SK-N-SH treated with all-trans-retinoic acid at 6 μM for 48 hours (cell line): Measurements from ENCODE around the gene PRRT1.

ENCODE experiments used
- ATAC-seq: fragments of 200-7000 bp; cut with Tn5 transposase; 3 replicates; pipeline ENCODE4 v1.9.1; 2020; ENCODE audit warnings: mild to moderate bottlenecking, moderate library complexity
- ARNTL ChIP-seq: fragments of 450-650 bp; formaldehyde crosslinking; IDR thresholded peaks from 2 replicates; pipeline ENCODE4 v1.5.0; 2020; ENCODE audit warnings: low read depth, mild to moderate bottlenecking, moderate library complexity, borderline replicate concordance
- BACH2 ChIP-seq: fragments of 250-450 bp; sonication (Bioruptor Pico); IDR thresholded peaks from 2 replicates; pipeline ENCODE4 v1.9.0; 2021; ENCODE audit warnings: mild to moderate bottlenecking, borderline replicate concordance
- CSDC2 ChIP-seq: fragments of 250-450 bp; sonication (Bioruptor Pico); IDR thresholded peaks from 2 replicates; pipeline ENCODE4 v1.5.0; 2020; ENCODE audit warnings: mild to moderate bottlenecking, moderate library complexity
- ESRRG ChIP-seq: fragments of 250-450 bp; sonication (Bioruptor Pico); IDR thresholded peaks from 2 replicates; pipeline ENCODE4 v1.6.1; 2021; ENCODE audit warnings: mild to moderate bottlenecking
- GLIS3 ChIP-seq: fragments of 250-450 bp; sonication (Bioruptor Pico); IDR thresholded peaks from 2 replicates; pipeline ENCODE4 v1.5.0; 2020; ENCODE audit warnings: mild to moderate bottlenecking, moderate library complexity
- OSR1 ChIP-seq: fragments of 250-450 bp; sonication (Bioruptor Pico); IDR thresholded peaks from 2 replicates; pipeline ENCODE4 v1.8.0; 2022; ENCODE audit warnings: moderate library complexity, mild to moderate bottlenecking, inconsistent platforms
- PPARA ChIP-seq: fragments of 250-450 bp; sonication (Bioruptor Pico); IDR thresholded peaks from 2 replicates; pipeline ENCODE4 v1.5.0; 2020; ENCODE audit warnings: mild to moderate bottlenecking, borderline replicate concordance
- RARB ChIP-seq: fragments of 250-450 bp; sonication (Bioruptor Pico); IDR thresholded peaks from 2 replicates; pipeline ENCODE4 v1.8.0; 2021; ENCODE audit warnings: mild to moderate bottlenecking, moderate library complexity
- SNAI2 ChIP-seq: fragments of 250-450 bp; sonication (Bioruptor Pico); IDR thresholded peaks from 2 replicates; pipeline ENCODE4 v1.5.0; 2020; ENCODE audit warnings: mild to moderate bottlenecking, moderate library complexity
- TCF4 ChIP-seq: fragments of 250-450 bp; sonication (Bioruptor Pico); IDR thresholded peaks from 2 replicates; pipeline ENCODE4 v1.8.0; 2021; ENCODE audit warnings: mild to moderate bottlenecking, moderate library complexity, borderline replicate concordance
- TOX ChIP-seq: fragments of 250-450 bp; sonication (Bioruptor Pico); IDR thresholded peaks from 2 replicates; pipeline ENCODE4 v1.8.0; 2021; ENCODE audit warnings: mild to moderate bottlenecking, moderate library complexity, borderline replicate concordance
- ZC3H10 ChIP-seq: fragments of 250-450 bp; sonication (Bioruptor Pico); IDR thresholded peaks from 2 replicates; pipeline ENCODE4 v1.5.1; 2021; ENCODE audit warnings: mild to moderate bottlenecking, moderate library complexity
- ZFP3 ChIP-seq: fragments of 250-450 bp; sonication (Bioruptor Pico); IDR thresholded peaks from 2 replicates; pipeline ENCODE4 v1.5.0; 2020; ENCODE audit warnings: mild to moderate bottlenecking, moderate library complexity
- ZFP30 ChIP-seq: fragments of 450-650 bp; formaldehyde crosslinking; IDR thresholded peaks from 2 replicates; pipeline ENCODE4 v1.5.0; 2022; ENCODE audit warnings: mild to moderate bottlenecking, moderate library complexity
- ZNF565 ChIP-seq: fragments of 450-650 bp; formaldehyde crosslinking; conservative IDR thresholded peaks from 2 replicates; pipeline ENCODE4 v1.5.0; 2020; ENCODE audit warnings: low read depth, mild to moderate bottlenecking, moderate library complexity
- ZNF70 ChIP-seq: fragments of 450-650 bp; formaldehyde crosslinking; IDR thresholded peaks from 2 replicates; pipeline ENCODE4 v1.5.0; 2020; ENCODE audit warnings: mild to moderate bottlenecking, moderate library complexity
- ZNF8 ChIP-seq: fragments of 450-650 bp; formaldehyde crosslinking; IDR thresholded peaks from 2 replicates; pipeline ENCODE4 v1.5.0; 2020; ENCODE audit warnings: mild to moderate bottlenecking, moderate library complexity
- TF ChIP-seq, protein P1 (sequence below): fragments of 250-450 bp; sonication (Bioruptor Pico); IDR thresholded peaks from 2 replicates; pipeline ENCODE4 v1.8.0; 2020; ENCODE audit warnings: mild to moderate bottlenecking, moderate library complexity, borderline replicate concordance
- TF ChIP-seq, protein P2 (sequence below): fragments of 250-450 bp; sonication (Bioruptor Pico); IDR thresholded peaks from 2 replicates; pipeline ENCODE4 v1.5.0; 2020; ENCODE audit warnings: mild to moderate bottlenecking, moderate library complexity
- TF ChIP-seq, protein P3 (sequence below): fragments of 250-450 bp; sonication (Bioruptor Pico); IDR thresholded peaks from 2 replicates; pipeline ENCODE4 v1.5.1; 2020; ENCODE audit warnings: low read depth, mild to moderate bottlenecking, moderate library complexity
- TF ChIP-seq, protein P4 (sequence below): fragments of 250-450 bp; sonication (Bioruptor Pico); IDR thresholded peaks from 2 replicates; pipeline ENCODE4 v1.8.0; 2021; ENCODE audit warnings: low read depth, mild to moderate bottlenecking, moderate library complexity, borderline replicate concordance

PRRT1 gene

DNA sequence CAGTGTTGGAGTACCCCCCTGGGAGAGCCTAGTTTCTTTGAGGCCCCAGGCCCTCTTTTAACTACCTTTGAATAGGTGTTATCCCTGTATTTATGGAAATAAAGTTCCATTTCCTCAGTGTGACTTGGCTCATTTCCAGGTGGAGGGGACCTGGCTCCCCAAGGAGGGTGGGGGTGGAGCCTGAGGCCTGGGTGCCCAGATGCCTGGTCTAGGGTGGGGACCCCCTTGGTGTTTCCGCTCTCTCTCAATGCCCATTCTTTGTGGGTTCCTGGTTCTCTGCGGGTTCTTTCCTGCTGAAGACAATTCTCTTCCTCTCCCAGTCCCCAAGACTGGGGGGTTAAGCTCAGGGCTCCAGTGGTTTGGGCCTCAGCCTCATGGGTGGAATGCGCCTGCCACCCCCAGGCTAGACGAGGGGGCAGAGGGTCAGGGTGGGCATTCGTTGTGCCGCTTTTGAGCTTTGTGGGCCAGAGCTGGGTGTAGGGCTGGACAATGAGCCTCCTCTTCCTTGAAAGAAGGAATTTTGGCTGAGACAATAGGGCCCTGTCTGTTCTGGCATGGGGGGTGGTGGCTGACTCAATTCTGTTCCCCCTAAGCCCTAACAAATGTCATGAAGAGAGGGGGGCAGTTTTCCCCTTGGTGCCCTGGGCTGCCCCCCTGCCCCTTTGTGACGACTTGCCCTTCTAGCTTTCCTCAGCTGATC, 12.0 kb upstream of the PRRT1 start:
- TF ChIP-seq TCF4 (CRISPR knock-in tag): no peak
- no peak for TF ChIP-seq CSDC2 (CRISPR knock-in tag)
- no peak for TF ChIP-seq GLIS3

DNA sequence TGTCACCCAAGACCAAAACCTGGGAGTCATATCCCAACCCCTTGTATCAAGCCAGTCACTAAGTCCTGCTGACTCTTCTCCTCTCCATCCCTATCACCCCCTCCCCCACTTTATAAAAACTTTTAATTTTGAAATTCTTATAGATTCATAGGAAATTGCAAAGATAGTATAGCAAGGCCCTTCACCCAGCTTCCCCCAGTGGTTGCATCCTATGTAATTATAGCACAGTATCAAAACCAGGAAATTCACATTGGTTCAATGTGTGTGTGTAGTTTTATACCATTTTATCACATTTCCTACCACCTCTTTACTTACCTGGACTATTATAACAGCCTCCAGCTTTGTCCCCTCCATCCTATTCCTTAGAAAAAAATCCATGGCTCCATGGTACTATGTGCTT, 6.3 kb upstream of the PRRT1 start:
- TF ChIP-seq ESRRG (no peak), ZFP30 (CRISPR knock-in tag) (no peak), ARNTL (CRISPR knock-in tag) (no peak), OSR1 (CRISPR knock-in tag) (no peak), ZFP3 (CRISPR knock-in tag) (no peak), ZC3H10 (no peak), BACH2 (no peak), TOX (CRISPR knock-in tag) (no peak), ZNF70 (CRISPR knock-in tag) (no peak), ZNF565 (CRISPR knock-in tag) (no peak), PPARA (CRISPR knock-in tag) (no peak), SNAI2 (CRISPR knock-in tag) (no peak)
- TF ChIP-seq, protein P1, sequence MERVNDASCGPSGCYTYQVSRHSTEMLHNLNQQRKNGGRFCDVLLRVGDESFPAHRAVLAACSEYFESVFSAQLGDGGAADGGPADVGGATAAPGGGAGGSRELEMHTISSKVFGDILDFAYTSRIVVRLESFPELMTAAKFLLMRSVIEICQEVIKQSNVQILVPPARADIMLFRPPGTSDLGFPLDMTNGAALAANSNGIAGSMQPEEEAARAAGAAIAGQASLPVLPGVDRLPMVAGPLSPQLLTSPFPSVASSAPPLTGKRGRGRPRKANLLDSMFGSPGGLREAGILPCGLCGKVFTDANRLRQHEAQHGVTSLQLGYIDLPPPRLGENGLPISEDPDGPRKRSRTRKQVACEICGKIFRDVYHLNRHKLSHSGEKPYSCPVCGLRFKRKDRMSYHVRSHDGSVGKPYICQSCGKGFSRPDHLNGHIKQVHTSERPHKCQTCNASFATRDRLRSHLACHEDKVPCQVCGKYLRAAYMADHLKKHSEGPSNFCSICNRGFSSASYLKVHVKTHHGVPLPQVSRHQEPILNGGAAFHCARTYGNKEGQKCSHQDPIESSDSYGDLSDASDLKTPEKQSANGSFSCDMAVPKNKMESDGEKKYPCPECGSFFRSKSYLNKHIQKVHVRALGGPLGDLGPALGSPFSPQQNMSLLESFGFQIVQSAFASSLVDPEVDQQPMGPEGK (CRISPR knock-in tag): no peak
- TF ChIP-seq, protein P2, sequence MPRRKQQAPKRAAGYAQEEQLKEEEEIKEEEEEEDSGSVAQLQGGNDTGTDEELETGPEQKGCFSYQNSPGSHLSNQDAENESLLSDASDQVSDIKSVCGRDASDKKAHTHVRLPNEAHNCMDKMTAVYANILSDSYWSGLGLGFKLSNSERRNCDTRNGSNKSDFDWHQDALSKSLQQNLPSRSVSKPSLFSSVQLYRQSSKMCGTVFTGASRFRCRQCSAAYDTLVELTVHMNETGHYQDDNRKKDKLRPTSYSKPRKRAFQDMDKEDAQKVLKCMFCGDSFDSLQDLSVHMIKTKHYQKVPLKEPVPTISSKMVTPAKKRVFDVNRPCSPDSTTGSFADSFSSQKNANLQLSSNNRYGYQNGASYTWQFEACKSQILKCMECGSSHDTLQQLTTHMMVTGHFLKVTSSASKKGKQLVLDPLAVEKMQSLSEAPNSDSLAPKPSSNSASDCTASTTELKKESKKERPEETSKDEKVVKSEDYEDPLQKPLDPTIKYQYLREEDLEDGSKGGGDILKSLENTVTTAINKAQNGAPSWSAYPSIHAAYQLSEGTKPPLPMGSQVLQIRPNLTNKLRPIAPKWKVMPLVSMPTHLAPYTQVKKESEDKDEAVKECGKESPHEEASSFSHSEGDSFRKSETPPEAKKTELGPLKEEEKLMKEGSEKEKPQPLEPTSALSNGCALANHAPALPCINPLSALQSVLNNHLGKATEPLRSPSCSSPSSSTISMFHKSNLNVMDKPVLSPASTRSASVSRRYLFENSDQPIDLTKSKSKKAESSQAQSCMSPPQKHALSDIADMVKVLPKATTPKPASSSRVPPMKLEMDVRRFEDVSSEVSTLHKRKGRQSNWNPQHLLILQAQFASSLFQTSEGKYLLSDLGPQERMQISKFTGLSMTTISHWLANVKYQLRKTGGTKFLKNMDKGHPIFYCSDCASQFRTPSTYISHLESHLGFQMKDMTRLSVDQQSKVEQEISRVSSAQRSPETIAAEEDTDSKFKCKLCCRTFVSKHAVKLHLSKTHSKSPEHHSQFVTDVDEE (CRISPR knock-in tag): no peak
- TF ChIP-seq, protein P3, sequence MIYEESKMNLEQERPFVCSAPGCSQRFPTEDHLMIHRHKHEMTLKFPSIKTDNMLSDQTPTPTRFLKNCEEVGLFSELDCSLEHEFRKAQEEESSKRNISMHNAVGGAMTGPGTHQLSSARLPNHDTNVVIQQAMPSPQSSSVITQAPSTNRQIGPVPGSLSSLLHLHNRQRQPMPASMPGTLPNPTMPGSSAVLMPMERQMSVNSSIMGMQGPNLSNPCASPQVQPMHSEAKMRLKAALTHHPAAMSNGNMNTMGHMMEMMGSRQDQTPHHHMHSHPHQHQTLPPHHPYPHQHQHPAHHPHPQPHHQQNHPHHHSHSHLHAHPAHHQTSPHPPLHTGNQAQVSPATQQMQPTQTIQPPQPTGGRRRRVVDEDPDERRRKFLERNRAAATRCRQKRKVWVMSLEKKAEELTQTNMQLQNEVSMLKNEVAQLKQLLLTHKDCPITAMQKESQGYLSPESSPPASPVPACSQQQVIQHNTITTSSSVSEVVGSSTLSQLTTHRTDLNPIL (CRISPR knock-in tag): no peak
- TF ChIP-seq, protein P4, sequence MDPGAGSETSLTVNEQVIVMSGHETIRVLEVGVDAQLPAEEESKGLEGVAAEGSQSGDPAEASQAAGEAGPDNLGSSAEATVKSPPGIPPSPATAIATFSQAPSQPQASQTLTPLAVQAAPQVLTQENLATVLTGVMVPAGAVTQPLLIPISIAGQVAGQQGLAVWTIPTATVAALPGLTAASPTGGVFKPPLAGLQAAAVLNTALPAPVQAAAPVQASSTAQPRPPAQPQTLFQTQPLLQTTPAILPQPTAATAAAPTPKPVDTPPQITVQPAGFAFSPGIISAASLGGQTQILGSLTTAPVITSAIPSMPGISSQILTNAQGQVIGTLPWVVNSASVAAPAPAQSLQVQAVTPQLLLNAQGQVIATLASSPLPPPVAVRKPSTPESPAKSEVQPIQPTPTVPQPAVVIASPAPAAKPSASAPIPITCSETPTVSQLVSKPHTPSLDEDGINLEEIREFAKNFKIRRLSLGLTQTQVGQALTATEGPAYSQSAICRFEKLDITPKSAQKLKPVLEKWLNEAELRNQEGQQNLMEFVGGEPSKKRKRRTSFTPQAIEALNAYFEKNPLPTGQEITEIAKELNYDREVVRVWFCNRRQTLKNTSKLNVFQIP (CRISPR knock-in tag): no peak
- no peak for ATAC-seq

More for the DNA sequence above, 12.0 kb upstream of the PRRT1 start:
- no peak for ATAC-seq

DNA sequence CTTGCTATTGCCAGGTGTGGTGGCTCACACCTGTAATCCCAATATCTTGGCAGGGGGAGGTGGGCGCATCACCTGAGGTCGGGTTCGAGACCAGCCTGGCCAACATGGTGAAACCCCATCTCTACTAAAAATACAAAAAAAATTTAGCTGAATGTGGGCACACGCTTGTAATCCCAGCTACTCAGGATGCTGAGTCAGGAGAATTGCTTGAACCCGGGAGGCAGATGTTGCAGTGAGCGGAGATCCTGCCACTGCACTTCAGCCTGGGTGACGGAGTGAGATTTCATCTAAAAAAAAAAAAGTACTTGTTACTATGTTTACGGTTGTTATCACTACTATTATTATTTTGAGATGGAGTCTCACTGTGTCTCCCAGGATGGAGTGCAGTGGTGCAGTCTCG, 5.2 kb upstream of the PRRT1 start:
- no peak for ATAC-seq
- TF ChIP-seq ZNF565 (CRISPR knock-in tag): no peak
- no peak for TF ChIP-seq CSDC2 (CRISPR knock-in tag)
- no peak for TF ChIP-seq BACH2
- TF ChIP-seq OSR1 (CRISPR knock-in tag): no peak
- TF ChIP-seq, protein P2 (CRISPR knock-in tag): no peak
- TF ChIP-seq TCF4 (CRISPR knock-in tag): no peak
- TF ChIP-seq ZNF8: no peak
- no peak for TF ChIP-seq ZFP30 (CRISPR knock-in tag)
- TF ChIP-seq ESRRG: no peak
- TF ChIP-seq GLIS3: no peak
- TF ChIP-seq, protein P4 (CRISPR knock-in tag): no peak
- TF ChIP-seq ZC3H10: no peak
- TF ChIP-seq ZNF70 (CRISPR knock-in tag): no peak
- no peak for TF ChIP-seq ARNTL (CRISPR knock-in tag)
- TF ChIP-seq, protein P1 (CRISPR knock-in tag): no peak
- no peak for TF ChIP-seq RARB (CRISPR knock-in tag)
